Trophoblast cell (in vitro differentiated cells and primary cell): ENCODE data around the gene CDC42EP3.

Experiments used
- DNase-seq, 2 donors: peaks; one replicate each; pipeline ENCODE4 v3.0.0-alpha.2; 2016
- H2AFZ ChIP-seq: 2 replicates; pipeline ENCODE4 v1.6.1; 2013; ENCODE audit warnings: low read length, moderate library complexity, mild to moderate bottlenecking; ENCODE audit not compliant: insufficient read depth, poor library complexity
- H2AK5ac ChIP-seq: 2 replicates; pipeline ENCODE4 v1.6.1; 2013; ENCODE audit warnings: mild to moderate bottlenecking, low read length
- H2BK120ac ChIP-seq: 2 replicates; pipeline ENCODE4 v1.6.1; 2013; ENCODE audit warnings: low read length, mild to moderate bottlenecking, moderate library complexity; ENCODE audit not compliant: insufficient read depth, poor library complexity
- H2BK12ac ChIP-seq: 2 replicates; pipeline ENCODE4 v1.6.1; 2013; ENCODE audit warnings: mild to moderate bottlenecking, low read length, moderate library complexity
- H2BK5ac ChIP-seq: 2 replicates; pipeline ENCODE4 v1.6.1; 2013; ENCODE audit warnings: low read length, low read depth, moderate library complexity, mild to moderate bottlenecking; ENCODE audit not compliant: poor library complexity
- H3K14ac ChIP-seq: 2 replicates; pipeline ENCODE4 v1.6.1; 2013; ENCODE audit warnings: mild to moderate bottlenecking, low read length
- H3K18ac ChIP-seq: 2 replicates; pipeline ENCODE4 v1.6.1; 2013; ENCODE audit warnings: mild to moderate bottlenecking, low read length
- H3K23ac ChIP-seq: 2 replicates; pipeline ENCODE4 v1.6.1; 2013; ENCODE audit warnings: low read length
- H3K27ac ChIP-seq: 2 replicates; pipeline ENCODE4 v1.5.1; 2013; ENCODE audit warnings: low read depth, mild to moderate bottlenecking, inconsistent platforms, low read length, moderate library complexity
- H3K27me3 ChIP-seq: 2 replicates; pipeline ENCODE4 v1.6.1; 2013; ENCODE audit warnings: inconsistent platforms, mild to moderate bottlenecking, low read length, moderate library complexity; ENCODE audit not compliant: insufficient read depth
- H3K36me3 ChIP-seq, 2 experiments: 1 replicate in 1 of 2; 2 replicates in 1 of 2; pipeline ENCODE4 v1.6.1; 2013; ENCODE audit warnings: low read length in 2 of 2, mild to moderate bottlenecking in 2 of 2, moderate library complexity in 1 of 2; ENCODE audit not compliant: insufficient read depth in 2 of 2, control insufficient read depth in 1 of 2
- H3K4ac ChIP-seq: 2 replicates; pipeline ENCODE4 v1.6.1; 2013; ENCODE audit warnings: low read depth, mild to moderate bottlenecking, low read length, moderate library complexity
- H3K4me1 ChIP-seq, 2 experiments: 1 replicate in 1 of 2; 2 replicates in 1 of 2; pipeline ENCODE4 v1.6.1; 2013; ENCODE audit warnings: low read length in 2 of 2, mild to moderate bottlenecking in 2 of 2, moderate library complexity in 1 of 2; ENCODE audit not compliant: insufficient read depth in 2 of 2, control insufficient read depth in 1 of 2
- H3K4me2 ChIP-seq: 2 replicates; pipeline ENCODE4 v1.6.1; 2013; ENCODE audit warnings: inconsistent platforms, mild to moderate bottlenecking, low read length, moderate library complexity
- H3K4me3 ChIP-seq: 2 replicates; pipeline ENCODE4 v1.5.1; 2013; ENCODE audit warnings: mild to moderate bottlenecking, low read depth, low read length, inconsistent platforms
- H3K79me1 ChIP-seq: one replicate; pipeline ENCODE4 v1.6.1; 2013; ENCODE audit warnings: low read length
- H3K79me2 ChIP-seq: 2 replicates; pipeline ENCODE4 v1.6.1; 2013; ENCODE audit warnings: low read length, mild to moderate bottlenecking; ENCODE audit not compliant: control insufficient read depth, insufficient read depth, poor library complexity
- H3K9ac ChIP-seq: 2 replicates; pipeline ENCODE4 v1.6.1; 2013; ENCODE audit warnings: mild to moderate bottlenecking, low read length
- H3K9me3 ChIP-seq: 2 replicates; pipeline ENCODE4 v1.6.1; 2013; ENCODE audit warnings: low read depth, mild to moderate bottlenecking, control low read depth, inconsistent platforms, low read length; ENCODE audit not compliant: insufficient read depth
- H4K12ac ChIP-seq: 2 replicates; pipeline ENCODE4 v1.6.1; 2013; ENCODE audit warnings: low read depth, mild to moderate bottlenecking, low read length, moderate library complexity
- H4K8ac ChIP-seq: 2 replicates; pipeline ENCODE4 v1.6.1; 2013; ENCODE audit warnings: low read depth, mild to moderate bottlenecking, low read length, moderate library complexity
- H4K91ac ChIP-seq: one replicate; pipeline ENCODE4 v1.6.1; 2013; ENCODE audit warnings: low read depth, mild to moderate bottlenecking, low read length, moderate library complexity
- WGBS: extraction: QIAGEN DNeasy Blood & Tissue Kit; methylation state at CpG from one replicate; pipeline ENCODE4 v1.1.7; 2013; ENCODE audit warnings: missing lambda C conversion rate; ENCODE audit not compliant: insufficient read length, insufficient coverage; ENCODE audit errors: extremely low coverage; 5-methylcytosine and 5-hydroxymethylcytosine counted together

Gene CDC42EP3

GRCh38 chr2:37639631-37640030 lies 31.8 kb downstream of the CDC42EP3 start:
- Histone ChIP-seq H2AFZ (no peak overlapping the region), H2AK5ac (no peak overlapping the region), H3K14ac (no peak overlapping the region), H2BK12ac (no peak overlapping the region), H3K79me2 (no peaks in the 10 kb centered on the region), H4K12ac (no peak overlapping the region), H3K4me3 (no peak overlapping the region), H3K23ac (no peak overlapping the region), H3K4me1 (no peaks in the 10 kb centered on the region), H2BK120ac (no peak overlapping the region), H3K4me2 (no peak overlapping the region), H3K36me3 (peaks cover 2 to 4% of the 10 kb centered on the region in 2 experiments), H3K4ac (no peak overlapping the region), H3K27ac (no peak overlapping the region), H3K79me1 (no peaks in the 10 kb centered on the region), H3K9ac (no peak overlapping the region), H4K8ac (no peak overlapping the region), H2BK5ac (no peak overlapping the region), H3K27me3 (no peaks in the 10 kb centered on the region), H3K18ac (no peak overlapping the region), H4K91ac (no peak overlapping the region), H3K9me3 (no peaks in the 10 kb centered on the region)
- DNase-seq = no peak
- no CpG with 5 or more reads among the region's 3 CpGs for WGBS

- Histone ChIP-seq H3K36me3 (peaks cover 2% of the 10 kb centered on the region in 2 experiments), H2AFZ (no peak overlapping the region), H3K79me1 (no peaks in the 10 kb centered on the region), H4K8ac (no peak overlapping the region), H3K18ac (no peak overlapping the region), H3K4me2 (no peak overlapping the region), H4K12ac (no peak overlapping the region), H4K91ac (no peak overlapping the region), H3K4me3 (no peak overlapping the region), H3K23ac (no peak overlapping the region), H3K27ac (no peak overlapping the region), H3K4me1 (no peaks in the 10 kb centered on the region), H2BK12ac (no peak overlapping the region), H2BK5ac (no peak overlapping the region), H2BK120ac (no peak overlapping the region), H2AK5ac (no peak overlapping the region), H3K79me2 (no peaks in the 10 kb centered on the region), H3K9me3 (no peaks in the 10 kb centered on the region), H3K27me3 (no peaks in the 10 kb centered on the region), H3K14ac (no peak overlapping the region), H3K4ac (no peak overlapping the region), H3K9ac (no peak overlapping the region)
- no peak for DNase-seq
- WGBS = no CpG with 5 or more reads among the region's 3 CpGs
Observed at GRCh38 chr2:37638973-37639372, 32.5 kb downstream of the CDC42EP3 start.

- Histone ChIP-seq H3K9me3 (no peaks in the 10 kb centered on the region), H2AK5ac (no peak overlapping the region), H3K4me2 (no peak overlapping the region), H3K36me3 (no peaks in the 10 kb centered on the region), H3K4ac (no peak overlapping the region), H3K79me2 (no peaks in the 10 kb centered on the region), H3K27me3 (no peaks in the 10 kb centered on the region), H2BK120ac (no peak overlapping the region), H3K18ac (no peak overlapping the region), H4K8ac (no peak overlapping the region), H4K91ac (no peak overlapping the region), H2BK12ac (no peak overlapping the region), H2BK5ac (no peak overlapping the region), H3K4me3 (no peak overlapping the region), H3K79me1 (no peaks in the 10 kb centered on the region), H3K27ac (no peak overlapping the region), H3K23ac (no peak overlapping the region), H3K4me1 (no peaks in the 10 kb centered on the region), H4K12ac (no peak overlapping the region), H2AFZ (no peak overlapping the region), H3K9ac (no peak overlapping the region), H3K14ac (no peak overlapping the region)
- DNase-seq = no peak
- no CpG with 5 or more reads among the region's 2 CpGs for WGBS
Observed at GRCh38 chr2:37637985-37638384, 33.5 kb downstream of the CDC42EP3 start.

GRCh38 chr2:37637190-37637860 lies 34.1 kb downstream of the CDC42EP3 start:
- H2BK120ac ChIP-seq = no peak overlapping the region
- H3K23ac ChIP-seq = no peak overlapping the region
- no peak overlapping the region for H2BK12ac ChIP-seq
- H3K4me2 ChIP-seq = no peak overlapping the region
- H3K36me3 ChIP-seq = no peaks in the 10 kb centered on the region
- no peaks in the 10 kb centered on the region for H3K79me1 ChIP-seq
- no peak overlapping the region for H4K12ac ChIP-seq
- DNase-seq = no peak
- no peak overlapping the region for H2AFZ ChIP-seq
- H3K27ac ChIP-seq = no peak overlapping the region
- H3K18ac ChIP-seq = no peak overlapping the region
- H3K27me3 ChIP-seq = no peaks in the 10 kb centered on the region
- no peak overlapping the region for H2BK5ac ChIP-seq
- H4K91ac ChIP-seq = no peak overlapping the region
- no peak overlapping the region for H4K8ac ChIP-seq
- H3K9ac ChIP-seq = no peak overlapping the region
- no peak overlapping the region for H3K4ac ChIP-seq
- H2AK5ac ChIP-seq = no peak overlapping the region
- H3K79me2 ChIP-seq = no peaks in the 10 kb centered on the region
- no peaks in the 10 kb centered on the region for H3K4me1 ChIP-seq
- H3K9me3 ChIP-seq = no peaks in the 10 kb centered on the region
- no peak overlapping the region for H3K4me3 ChIP-seq
- no peak overlapping the region for H3K14ac ChIP-seq
- no CpG with 5 or more reads among the region's 5 CpGs for WGBS
